GM12891 (cell line): ENCODE data around the gene EFNA3.

Experiments
- DNase-seq: peaks from one replicate; pipeline ENCODE4 v3.0.0; 2011; ENCODE audit warnings: low spot score; ENCODE audit not compliant: insufficient read length
- FAIRE-seq: peaks from 2 replicates; lab custom pipeline; 2011; peaks lifted over from hg19 to GRCh38; lab: Jason Lieb, UNC
- PAX5 ChIP-seq: IDR thresholded peaks from 2 replicates; pipeline ENCODE4 v1.6.1; 2011; ENCODE audit warnings: low read length, moderate library complexity, mild to moderate bottlenecking; ENCODE audit not compliant: insufficient read depth, severe bottlenecking
- POLR2A ChIP-seq: IDR thresholded peaks from 2 replicates; pipeline ENCODE4 v1.6.1; 2011; ENCODE audit warnings: low read depth, low read length, control low read depth
- POLR2AphosphoS5 ChIP-seq: IDR thresholded peaks from 2 replicates; pipeline ENCODE4 v1.6.1; 2011; ENCODE audit warnings: low read depth, low read length, control low read depth
- POU2F2 ChIP-seq: IDR thresholded peaks from 2 replicates; pipeline ENCODE4 v1.6.1; 2011; ENCODE audit warnings: low read depth, mild to moderate bottlenecking, control low read depth, low read length, moderate library complexity
- SPI1 ChIP-seq: IDR thresholded peaks from 2 replicates; pipeline ENCODE4 v1.6.1; 2011; ENCODE audit warnings: low read depth, low read length, control low read depth
- TAF1 ChIP-seq: IDR thresholded peaks from 2 replicates; pipeline ENCODE4 v1.6.1; 2011; ENCODE audit warnings: low read depth, low read length, control low read depth

The EFNA3 gene

DNA sequence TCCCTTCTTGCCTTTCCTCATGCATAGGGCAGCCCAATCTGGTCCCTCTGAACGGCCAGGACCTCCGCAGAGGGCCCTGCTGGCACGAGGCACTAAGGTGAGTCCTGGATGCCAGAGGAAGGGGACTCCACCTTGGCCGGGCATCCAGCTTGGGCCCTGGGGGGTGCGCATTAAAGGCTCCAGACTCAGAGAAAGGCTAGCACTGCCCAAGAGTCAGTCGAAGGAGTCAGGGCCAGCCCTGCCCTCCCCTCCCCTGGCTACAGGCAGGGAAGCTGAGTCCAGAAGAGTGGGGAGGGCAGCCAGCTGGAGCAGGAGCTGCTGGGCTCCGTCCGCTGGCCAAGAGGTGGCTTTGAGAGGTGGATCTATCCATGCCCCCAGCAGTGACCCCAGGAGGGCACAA lies 17.9 kb upstream of the EFNA3 start:
- DNase-seq (no peak), FAIRE-seq (no peak)
- TF ChIP-seq POLR2A, result no peak

- TF ChIP-seq SPI1 (no peak), POLR2A (no peak), POU2F2 (no peak), PAX5 (no peak), TAF1 (no peak), POLR2AphosphoS5 (no peak)
- DNase-seq (peak; percentile 91), FAIRE-seq (peak; percentile 100)
These were observed 17.1 kb upstream of the EFNA3 start for GRCh38 chr1:155061381-155062150.

DNA sequence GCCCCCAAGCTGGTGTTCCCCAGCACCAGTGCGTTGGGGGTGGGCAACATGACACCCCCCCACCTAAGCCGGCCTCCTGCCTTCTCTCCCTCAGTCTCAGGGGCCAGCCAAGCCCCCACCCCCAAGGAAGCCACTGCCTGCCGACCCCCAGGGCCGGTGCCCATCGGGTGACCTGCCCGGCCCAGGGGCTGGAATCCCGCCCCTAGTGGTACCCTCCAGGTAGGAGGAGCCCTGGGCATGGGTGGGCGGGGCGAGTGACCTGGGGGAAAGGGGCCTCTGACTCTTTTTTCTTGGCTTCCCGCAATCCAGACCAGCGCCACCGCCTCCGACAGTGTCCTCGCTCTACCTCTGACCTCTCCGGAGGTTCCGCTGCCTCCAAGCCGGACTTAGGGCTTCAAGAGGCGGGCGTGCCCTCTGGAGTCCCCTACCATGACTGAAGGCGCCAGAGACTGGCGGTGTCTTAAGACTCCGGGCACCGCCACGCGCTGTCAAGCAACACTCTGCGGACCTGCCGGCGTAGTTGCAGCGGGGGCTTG lies 16.4 kb upstream of the EFNA3 start:
- DNase-seq (no peak), FAIRE-seq (no peak)
- TF ChIP-seq PAX5 (no peak), POLR2A (no peak), SPI1 (no peak), POLR2AphosphoS5 (no peak), POU2F2 (no peak), TAF1 (no peak)

DNA sequence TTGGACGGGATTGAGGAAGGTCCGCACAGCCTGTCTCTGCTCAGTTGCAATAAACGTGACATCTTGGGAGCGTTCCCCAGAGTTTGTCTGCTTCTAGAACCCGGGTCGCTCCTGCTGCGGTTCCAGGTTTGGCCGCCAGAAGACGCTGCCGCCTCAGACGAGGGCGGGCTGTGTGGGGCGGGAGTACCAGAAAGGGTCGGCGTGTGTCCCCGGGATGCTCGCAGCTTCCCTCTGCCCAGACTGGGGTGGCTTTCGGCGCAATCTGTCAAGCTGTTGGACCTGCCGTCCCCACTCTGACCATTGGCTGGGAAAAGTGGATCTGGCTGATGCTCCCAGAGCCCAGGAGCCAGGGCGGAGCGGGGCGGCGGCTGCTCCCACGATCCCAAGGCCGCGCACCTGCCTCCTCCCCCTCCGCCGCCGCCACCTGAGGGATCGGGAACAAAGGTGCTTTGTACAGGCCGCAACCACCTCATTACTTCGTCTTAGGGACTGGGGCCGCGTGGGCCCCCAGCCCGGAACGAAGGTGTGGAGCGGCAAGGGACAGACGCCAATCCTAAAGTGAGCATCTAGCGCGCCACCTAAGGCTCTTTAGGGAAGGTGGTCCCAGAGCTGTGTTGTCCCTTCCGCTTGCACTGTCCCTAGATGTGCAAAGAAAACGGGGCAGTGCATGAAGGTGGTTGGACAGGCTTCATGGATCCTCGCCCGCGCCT lies 15.8 kb upstream of the EFNA3 start:
- peak; percentile 82 for DNase-seq
- no peak for TF ChIP-seq POU2F2
- FAIRE-seq, result no peak

GRCh38 chr1:155063550-155064110 lies 15.0 kb upstream of the EFNA3 start, which contains the start of gene EFNA4:
Gene EFNA4, plus strand, starts transcription at chr1:155063740. Its CDS starts 84 bp downstream, at chr1:155063824.
- DNase-seq, result peak; percentile 91
- TF ChIP-seq POU2F2 (no peak), POLR2A (peak; percentile 58), SPI1 (no peak), POLR2AphosphoS5 (no peak), TAF1 (0 out of 2 replicates have a peak, but pooled peaks have one; percentile 34)
- peak; percentile 97 for FAIRE-seq

GRCh38 chr1:155064111-155064831 lies 14.4 kb upstream of the EFNA3 start:
- FAIRE-seq (no peak), DNase-seq (no peak)
- TF ChIP-seq TAF1 (no peak), PAX5 (no peak), POLR2A (no peak), SPI1 (no peak), POU2F2 (no peak), POLR2AphosphoS5 (no peak)

GRCh38 chr1:155064832-155065429 lies 13.7 kb upstream of the EFNA3 start:
- DNase-seq, result no peak
- no peak for FAIRE-seq

GRCh38 chr1:155066777-155067176 lies 11.9 kb upstream of the EFNA3 start:
- DNase-seq (no peak), FAIRE-seq (no peak)
- TF ChIP-seq POU2F2, result no peak
- no peak for TF ChIP-seq POLR2AphosphoS5
- no peak for TF ChIP-seq PAX5
- TF ChIP-seq SPI1, result no peak
- TF ChIP-seq POLR2A, result no peak
- TF ChIP-seq TAF1, result no peak

More at GRCh38 chr1:155064832-155065429, 13.7 kb upstream of the EFNA3 start:
- TF ChIP-seq SPI1, result no peak
- no peak for TF ChIP-seq POLR2A
- TF ChIP-seq POU2F2, result no peak
- no peak for TF ChIP-seq PAX5

GRCh38 chr1:155068599-155068998 lies 10.0 kb upstream of the EFNA3 start:
- TF ChIP-seq PAX5, result no peak
- no peak for TF ChIP-seq POLR2AphosphoS5
- TF ChIP-seq TAF1, result no peak
- FAIRE-seq (no peak), DNase-seq (no peak)
